ENCODE results near the gene LCE1F. TPM values are rescaled to one million over a fixed set of nuclear protein-coding genes. Genes with fewer than 3 reads are reported as not detected.

The LCE1F gene
- total RNA-seq, 1 experiment from 2014 or later = not detected

DNA sequence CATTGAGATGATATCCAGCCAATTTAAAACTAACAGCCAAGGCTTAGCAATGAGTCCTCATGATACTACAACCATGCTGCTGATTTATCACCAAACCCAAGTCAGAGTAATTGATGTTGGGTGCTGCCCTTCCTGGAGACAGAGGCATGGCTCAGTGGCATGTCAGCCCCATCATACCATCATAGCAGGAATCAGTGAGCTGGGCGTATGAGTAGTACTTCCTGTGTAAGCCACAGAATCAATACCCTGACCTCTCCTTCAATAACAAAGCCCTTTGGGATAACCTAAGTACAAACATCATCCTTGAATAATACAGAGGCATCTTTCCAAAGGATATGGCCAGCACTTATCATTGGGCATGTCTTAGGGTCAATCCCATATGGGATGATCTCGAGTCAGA is 8.2 kb downstream of the LCE1F start:
- H3K18ac ChIP-seq (ENCODE audit: insufficient read length, low read depth, low read length) = no peak overlapping the region
- no peak overlapping the region for H2AFZ ChIP-seq (ENCODE audit: low read length)
- peaks cover 75% of the 10 kb centered on the region for H3K9me3 ChIP-seq (ENCODE audit: control insufficient read depth, low read depth, low read length)
- Mint-ChIP-seq H3K4me1 (no peaks in the 10 kb centered on the region), H3K27ac (no peak overlapping the region), H3K4me3 (no peak overlapping the region), H3K27me3 (ENCODE audit: low read depth) (no peaks in the 10 kb centered on the region; the same call in 1 of the 2 replicates), H3K9me3 (peaks cover 86 to 89% of the 10 kb centered on the region in 2 experiments), H3K36me3 (ENCODE audit: insufficient read depth in 1 of 3, low read depth in 3 of 3) (peaks cover 3 to 27% (median 6%) of the 10 kb centered on the region in 3 experiments; a peak in 4 of 7 replicates)
- no peak overlapping the region for H3K9ac ChIP-seq (ENCODE audit: extremely low read depth, insufficient read length, low read length)
- no peak overlapping the region for H4K91ac ChIP-seq (ENCODE audit: insufficient read length, low read depth, low read length)
- H2BK5ac ChIP-seq (ENCODE audit: insufficient read length, low read length) = no peak overlapping the region
- no peak overlapping the region for H2BK15ac ChIP-seq (ENCODE audit: low read depth, low read length)
- no peak overlapping the region for H2BK20ac ChIP-seq (ENCODE audit: low read depth, low read length, poor library complexity, severe bottlenecking)
- H3K4ac ChIP-seq (ENCODE audit: low read depth, low read length) = no peak overlapping the region
- TF ChIP-seq CTCF (conservative IDR thresholded peaks at IDR 0.05) = no peak
- H3K27me3 ChIP-seq (ENCODE audit: insufficient read depth, low read length) = no peaks in the 10 kb centered on the region
- H3K27ac ChIP-seq (ENCODE audit: insufficient read length, low read depth, low read length) = no peak overlapping the region
- WGBS (ENCODE audit: extremely low coverage, insufficient read length, low lambda C conversion rate) = no CpG with 5 or more reads among the region's 2 CpGs
- H2BK12ac ChIP-seq (ENCODE audit: insufficient read length, low read depth, low read length) = no peak overlapping the region
- H2BK120ac ChIP-seq (ENCODE audit: low read depth, low read length, poor library complexity, severe bottlenecking) = no peak overlapping the region
- H3K4me2 ChIP-seq (ENCODE audit: insufficient read depth, insufficient read length, low read length) = no peak overlapping the region
- no peaks in the 10 kb centered on the region for H3K23me2 ChIP-seq (ENCODE audit: insufficient read length, low read depth, low read length, poor library complexity, severe bottlenecking)
- no peak overlapping the region for H2AK5ac ChIP-seq (ENCODE audit: insufficient read length, low read length)
- H4K5ac ChIP-seq (ENCODE audit: insufficient read length, low read depth, low read length) = no peak overlapping the region
- no peaks in the 10 kb centered on the region for H4K20me1 ChIP-seq (ENCODE audit: control insufficient read depth, insufficient read depth, insufficient read length)
- DNase-seq = no peak
- no peaks in the 10 kb centered on the region for H3K79me1 ChIP-seq (ENCODE audit: insufficient read depth, low read depth, low read length, poor library complexity, severe bottlenecking)
- H4K8ac ChIP-seq (replicated peaks; ENCODE audit: insufficient read length, low read depth, low read length) = no peak overlapping the region
- H3K56ac ChIP-seq (ENCODE audit: insufficient read length, low read depth, low read length) = no peak overlapping the region
- no peak overlapping the region for H3T11ph ChIP-seq (ENCODE audit: low read length)
- H3K23ac ChIP-seq (ENCODE audit: insufficient read length, low read depth, low read length) = no peak overlapping the region
- H3K79me2 ChIP-seq (ENCODE audit: insufficient read depth, low read length) = no peaks in the 10 kb centered on the region
- no peaks in the 10 kb centered on the region for H3K4me1 ChIP-seq (ENCODE audit: insufficient read depth, low read length)
- H3K14ac ChIP-seq (ENCODE audit: insufficient read depth, low read length) = no peak overlapping the region
